Neuron (in vitro differentiated cells): ENCODE measurements around the gene PABPN1.

Experiments
- H2AFZ ChIP-seq: one replicate; pipeline ENCODE4 v1.6.1; 2013; ENCODE audit warnings: low read depth, mild to moderate bottlenecking, inconsistent platforms, low read length, moderate library complexity
- H3K27me3 ChIP-seq: one replicate; pipeline ENCODE4 v1.6.1; 2013; ENCODE audit warnings: low read length; ENCODE audit not compliant: insufficient read depth
- H3K36me3 ChIP-seq: one replicate; pipeline ENCODE4 v1.6.1; 2013; ENCODE audit warnings: low read length; ENCODE audit not compliant: insufficient read depth
- H3K4me1 ChIP-seq: one replicate; pipeline ENCODE4 v1.6.1; 2013; ENCODE audit warnings: low read length; ENCODE audit not compliant: insufficient read depth
- H3K4me3 ChIP-seq: 2 replicates; pipeline ENCODE4 v1.5.1; 2013; ENCODE audit warnings: mild to moderate bottlenecking, low read length, moderate library complexity
- H3K9me3 ChIP-seq: one replicate; pipeline ENCODE4 v1.6.1; 2013; ENCODE audit warnings: low read length

The PABPN1 gene

DNA sequence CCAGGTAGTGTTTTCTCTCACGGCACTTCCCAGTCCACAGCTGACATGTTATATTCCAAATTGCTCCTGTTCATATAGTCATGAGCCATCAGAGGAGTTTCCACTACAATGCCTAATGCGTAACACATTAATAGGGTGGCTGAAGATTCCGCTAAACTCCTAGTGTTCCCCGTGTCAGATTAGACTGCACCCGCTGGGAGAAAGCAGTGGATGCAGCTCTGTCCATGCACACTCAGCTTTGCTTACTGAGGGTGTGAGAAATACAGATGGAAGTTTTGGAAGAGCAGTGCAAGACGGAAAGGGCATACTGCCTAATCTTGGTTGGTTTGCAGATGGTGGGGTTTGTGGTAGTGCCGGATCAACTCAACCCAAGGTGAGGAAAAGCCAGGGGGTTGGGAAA lies 24.2 kb upstream of the PABPN1 start:
- Histone ChIP-seq H3K9me3 (no peaks in the 10 kb centered on the region), H3K27me3 (no peaks in the 10 kb centered on the region), H3K36me3 (peaks cover 9% of the 10 kb centered on the region), H3K4me3 (no peak overlapping the region), H2AFZ (no peak overlapping the region), H3K4me1 (peaks cover 32% of the 10 kb centered on the region)

DNA sequence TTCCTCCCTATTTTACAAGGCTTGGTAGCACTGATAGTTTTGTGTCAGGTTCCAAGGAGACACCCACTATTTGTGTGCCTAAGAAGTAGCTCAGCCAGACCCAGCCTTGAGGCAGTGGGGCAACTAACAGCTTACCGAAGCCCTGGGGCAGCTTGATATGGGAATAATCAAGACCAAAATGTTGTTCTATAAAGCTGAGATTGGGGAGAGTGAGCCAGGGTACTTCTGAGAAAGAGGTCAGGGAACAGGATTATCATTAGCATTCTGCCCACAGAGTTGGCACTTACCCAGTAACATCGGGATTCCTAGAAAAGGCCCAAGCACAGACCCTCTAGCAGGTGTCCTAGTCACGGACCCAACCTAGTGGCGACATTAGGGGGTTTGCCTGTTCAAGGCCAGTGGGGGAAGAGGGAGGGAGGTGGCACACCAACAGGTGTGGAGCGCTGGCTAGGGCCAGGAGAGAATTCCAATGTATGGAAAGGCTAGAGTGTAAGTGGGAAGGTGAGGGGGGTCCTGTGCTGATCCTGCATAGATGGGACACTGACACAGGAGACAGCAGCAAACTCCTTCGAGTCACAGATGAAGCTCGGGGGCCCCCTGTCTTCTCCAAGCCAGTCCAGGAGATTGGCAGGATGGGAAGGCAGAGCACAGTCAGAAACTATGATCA lies 23.5 kb upstream of the PABPN1 start:
- Histone ChIP-seq H3K27me3 (no peaks in the 10 kb centered on the region), H3K36me3 (peaks cover 9% of the 10 kb centered on the region), H3K4me1 (peaks cover 32% of the 10 kb centered on the region), H3K9me3 (no peaks in the 10 kb centered on the region), H2AFZ (no peak overlapping the region), H3K4me3 (no peak overlapping the region)

DNA sequence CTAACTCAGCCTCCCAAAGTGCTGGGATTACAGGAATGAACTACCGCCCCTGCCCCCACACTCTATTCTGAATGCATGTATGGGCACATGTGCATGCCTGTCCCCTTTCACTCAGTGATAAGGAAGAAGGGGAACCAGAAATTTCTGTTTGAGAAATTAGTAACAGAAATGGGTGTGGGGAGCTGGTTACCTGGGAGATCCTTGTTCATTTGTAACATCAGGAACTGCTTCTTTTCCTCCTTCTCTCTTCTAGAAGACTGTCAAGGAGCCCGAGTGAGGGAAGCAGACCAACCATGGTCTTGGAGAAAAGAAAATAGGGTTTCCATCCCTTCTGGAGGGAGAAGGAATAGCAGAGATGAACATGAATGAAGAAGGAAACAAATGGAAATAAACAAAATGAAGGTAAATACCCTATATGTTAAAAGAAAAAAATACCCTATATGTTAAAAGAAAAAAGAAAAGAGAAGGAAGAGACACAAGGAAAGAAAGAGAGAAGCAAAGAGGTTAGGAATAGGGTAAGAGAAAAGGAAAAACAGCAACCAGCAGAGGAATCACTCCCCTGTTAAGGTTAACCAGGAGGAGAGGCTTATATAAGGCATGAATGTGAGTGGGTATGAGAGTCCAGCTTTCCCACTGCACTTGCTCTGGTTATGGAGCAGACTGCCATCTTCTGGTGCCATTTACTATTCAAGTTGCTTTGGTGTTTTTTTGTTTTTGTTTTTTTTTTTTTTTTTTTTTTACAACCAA lies 21.9 kb upstream of the PABPN1 start:
- Histone ChIP-seq H3K4me3 (no peak overlapping the region), H2AFZ (no peak overlapping the region)

DNA sequence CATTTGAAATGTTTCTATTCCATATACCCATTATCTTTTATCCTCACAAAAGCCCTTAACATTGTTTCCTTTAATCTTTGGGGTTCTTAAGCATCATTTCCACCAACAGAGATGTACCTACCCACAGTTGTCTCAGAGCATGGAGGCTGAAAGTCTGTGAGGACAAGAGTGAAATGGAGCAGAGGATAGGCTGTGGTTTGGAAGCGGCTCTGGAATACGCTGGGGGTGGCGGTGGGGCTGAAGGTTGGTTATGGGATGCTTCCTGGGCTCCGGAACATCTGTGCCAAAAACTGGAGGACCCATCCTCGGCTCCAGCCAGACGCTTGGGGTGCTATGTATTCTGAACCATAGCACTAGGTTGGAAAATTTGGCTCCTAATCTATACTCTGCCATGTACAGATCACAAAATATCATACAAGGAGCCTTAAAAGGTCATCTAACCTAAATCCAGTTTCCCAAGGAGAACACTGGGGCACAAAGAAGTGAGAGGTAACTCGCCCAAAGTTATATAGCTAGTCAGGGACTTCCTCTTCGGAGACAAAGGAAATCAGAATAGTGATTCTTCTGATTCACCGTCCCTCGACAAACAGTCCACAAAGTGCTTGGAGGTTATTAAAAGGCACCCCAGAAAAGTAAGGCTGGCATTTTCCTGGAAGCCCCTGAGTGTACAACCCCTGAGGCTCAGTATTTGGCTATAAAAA lies 21.1 kb upstream of the PABPN1 start:
- H2AFZ ChIP-seq, result peak overlapping the region; percentile 27
- peaks cover 9% of the 10 kb centered on the region for H3K36me3 ChIP-seq
- no peaks in the 10 kb centered on the region for H3K9me3 ChIP-seq
- peak overlapping the region; percentile 60 for H3K4me3 ChIP-seq
- H3K4me1 ChIP-seq, result peaks cover 30% of the 10 kb centered on the region
- no peaks in the 10 kb centered on the region for H3K27me3 ChIP-seq

More for the DNA sequence above, 21.9 kb upstream of the PABPN1 start:
- Histone ChIP-seq H3K36me3 (peaks cover 9% of the 10 kb centered on the region), H3K27me3 (no peaks in the 10 kb centered on the region), H3K4me1 (peaks cover 32% of the 10 kb centered on the region), H3K9me3 (no peaks in the 10 kb centered on the region)

DNA sequence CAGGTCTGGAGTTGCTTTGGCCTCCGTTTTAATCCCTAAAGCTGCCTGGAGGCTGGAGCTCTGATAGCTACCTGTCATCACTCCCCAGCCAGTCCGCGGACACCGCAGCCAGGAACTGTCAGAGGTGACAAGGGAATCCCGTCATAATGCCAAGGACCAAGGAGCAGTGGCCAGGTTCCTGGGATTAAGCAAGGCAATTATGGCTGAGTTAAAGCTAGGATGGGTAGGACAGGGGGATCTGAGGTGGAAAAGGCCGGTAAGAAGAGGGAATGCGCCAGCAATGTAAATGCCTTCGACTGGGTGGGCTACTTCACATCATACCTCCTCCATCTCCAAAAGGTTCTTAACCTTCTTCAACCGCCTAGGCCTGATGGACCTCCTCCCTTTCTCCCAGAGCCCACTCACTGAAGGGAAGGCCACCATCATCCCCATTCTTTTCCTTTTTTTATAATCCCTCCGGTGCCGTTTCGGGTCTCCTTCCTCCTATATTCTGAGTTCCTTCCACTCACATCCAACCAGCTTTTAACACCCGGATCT lies 20.5 kb upstream of the PABPN1 start:
- peaks cover 9% of the 10 kb centered on the region for H3K36me3 ChIP-seq
- peak overlapping the region; percentile 27 for H2AFZ ChIP-seq
- H3K9me3 ChIP-seq, result no peaks in the 10 kb centered on the region
- H3K27me3 ChIP-seq, result no peaks in the 10 kb centered on the region
- H3K4me3 ChIP-seq, result peak overlapping the region; percentile 60
- H3K4me1 ChIP-seq, result peaks cover 26% of the 10 kb centered on the region

DNA sequence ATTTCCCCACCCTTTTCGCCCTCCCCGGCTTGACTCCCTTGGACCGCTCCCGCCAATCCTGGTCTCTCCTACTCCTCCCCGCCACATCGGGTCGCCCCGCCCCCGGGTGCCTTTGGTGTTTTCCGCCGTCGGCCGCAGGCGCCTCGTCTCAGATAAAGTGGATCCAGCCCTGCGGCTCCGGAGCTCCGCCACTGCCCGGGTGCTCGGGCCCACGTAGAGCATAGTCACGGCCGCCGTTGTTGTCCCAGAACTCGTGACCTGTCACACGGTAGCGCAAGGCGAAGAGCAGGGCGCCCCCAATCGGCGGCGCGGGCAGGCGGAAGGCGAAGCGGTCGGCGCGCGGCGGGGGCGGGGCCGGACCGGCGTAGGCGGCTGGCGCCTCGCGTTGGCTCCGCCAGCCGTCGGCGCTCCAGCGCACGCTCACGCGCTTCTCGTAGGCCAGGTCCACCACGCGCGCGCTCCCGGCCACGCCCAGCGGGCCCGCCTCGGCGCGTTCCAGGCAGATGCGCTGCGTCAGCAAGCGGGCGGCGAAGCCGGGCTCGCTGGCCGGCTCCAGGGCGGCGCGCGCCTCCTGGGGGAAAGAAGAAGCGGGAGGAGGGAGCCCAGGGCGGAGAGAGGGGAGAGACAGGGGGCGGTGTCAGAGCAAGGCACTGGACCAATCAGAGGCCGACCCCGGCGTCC lies 19.8 kb upstream of the PABPN1 start:
- peaks cover 26% of the 10 kb centered on the region for H3K4me1 ChIP-seq
- no peaks in the 10 kb centered on the region for H3K27me3 ChIP-seq
- no peaks in the 10 kb centered on the region for H3K9me3 ChIP-seq
- peak overlapping the region; percentile 60 for H3K4me3 ChIP-seq
- H2AFZ ChIP-seq, result peak overlapping the region; percentile 84
- H3K36me3 ChIP-seq, result peaks cover 9% of the 10 kb centered on the region

DNA sequence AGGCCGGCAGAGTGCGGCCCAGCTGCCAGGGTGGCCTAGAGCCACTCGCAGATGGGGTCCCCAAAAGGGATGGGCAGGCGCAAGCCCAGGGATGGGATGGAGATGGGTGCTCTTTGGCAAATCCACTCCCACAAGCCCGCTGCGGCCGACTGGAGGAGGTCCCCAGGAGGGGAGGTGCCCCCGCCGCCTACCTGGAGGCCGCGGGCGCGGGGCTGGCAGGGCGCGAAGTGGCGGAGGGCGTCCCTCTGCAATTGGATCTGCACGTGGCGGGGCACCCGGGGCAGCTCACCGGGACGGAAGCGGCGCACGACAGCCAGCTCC lies 19.3 kb upstream of the PABPN1 start:
- Histone ChIP-seq H2AFZ (peak overlapping the region; percentile 84), H3K4me1 (peaks cover 24% of the 10 kb centered on the region), H3K4me3 (peak overlapping the region; percentile 60), H3K36me3 (peaks cover 9% of the 10 kb centered on the region), H3K27me3 (no peaks in the 10 kb centered on the region), H3K9me3 (no peaks in the 10 kb centered on the region)

DNA sequence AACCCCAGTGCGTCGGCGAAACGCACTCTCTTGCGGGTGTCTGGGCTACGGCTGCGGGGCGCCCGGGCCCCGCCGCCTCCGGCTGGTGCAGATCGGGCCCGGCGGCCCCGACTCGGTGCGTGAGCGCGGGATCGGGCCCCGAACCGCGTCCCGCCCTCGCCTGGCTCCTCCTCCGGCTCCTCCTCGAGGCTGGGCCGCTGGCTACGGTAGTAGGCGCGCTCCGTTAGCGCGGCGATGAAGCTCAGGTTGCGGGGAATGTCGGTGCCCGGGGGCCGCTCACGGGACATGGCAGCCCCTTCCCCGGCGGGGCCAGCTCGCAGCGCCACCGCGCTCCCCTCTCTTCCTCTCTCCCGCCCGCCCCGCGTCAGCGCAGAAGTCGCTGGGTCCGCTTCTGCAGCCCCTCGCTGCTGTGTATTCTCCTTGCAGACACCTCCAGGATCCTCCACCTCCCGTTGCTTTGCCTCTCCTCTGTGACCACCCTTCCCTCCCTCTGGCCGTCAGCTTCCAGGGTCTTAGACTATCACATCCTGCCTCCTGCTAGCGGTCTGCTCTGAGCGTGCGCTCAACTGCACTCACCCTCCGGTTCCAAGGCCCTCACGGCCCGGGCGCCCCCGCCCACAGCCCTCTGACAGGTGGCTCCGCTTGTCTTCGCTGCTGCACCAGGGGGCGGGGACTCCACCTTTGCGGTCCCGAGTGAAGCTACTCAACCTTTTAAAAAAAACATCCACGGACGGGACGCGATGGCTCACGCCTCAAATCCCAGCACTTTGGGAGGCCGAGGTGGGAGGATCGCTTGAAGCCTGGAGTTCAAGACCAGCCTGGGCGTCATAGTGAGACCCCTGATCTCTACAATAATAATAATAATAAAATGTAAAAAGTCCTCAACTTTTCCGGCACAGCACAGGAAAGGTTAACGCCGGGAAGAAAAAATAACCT lies 18.7 kb upstream of the PABPN1 start, which contains the start of gene PPP1R3E:
Gene PPP1R3E, minus strand, starts transcription at position 570 of the 936 bp plus-strand sequence. Its CDS starts 283 bp downstream, at position 287.
- Histone ChIP-seq H3K4me1 (peaks cover 30% of the 10 kb centered on the region), H3K27me3 (no peaks in the 10 kb centered on the region), H3K9me3 (no peaks in the 10 kb centered on the region), H3K36me3 (peaks cover 9% of the 10 kb centered on the region), H2AFZ (peak within 1 kb of the TSS; percentile 84), H3K4me3 (peak within 1 kb of the TSS; percentile 60)

DNA sequence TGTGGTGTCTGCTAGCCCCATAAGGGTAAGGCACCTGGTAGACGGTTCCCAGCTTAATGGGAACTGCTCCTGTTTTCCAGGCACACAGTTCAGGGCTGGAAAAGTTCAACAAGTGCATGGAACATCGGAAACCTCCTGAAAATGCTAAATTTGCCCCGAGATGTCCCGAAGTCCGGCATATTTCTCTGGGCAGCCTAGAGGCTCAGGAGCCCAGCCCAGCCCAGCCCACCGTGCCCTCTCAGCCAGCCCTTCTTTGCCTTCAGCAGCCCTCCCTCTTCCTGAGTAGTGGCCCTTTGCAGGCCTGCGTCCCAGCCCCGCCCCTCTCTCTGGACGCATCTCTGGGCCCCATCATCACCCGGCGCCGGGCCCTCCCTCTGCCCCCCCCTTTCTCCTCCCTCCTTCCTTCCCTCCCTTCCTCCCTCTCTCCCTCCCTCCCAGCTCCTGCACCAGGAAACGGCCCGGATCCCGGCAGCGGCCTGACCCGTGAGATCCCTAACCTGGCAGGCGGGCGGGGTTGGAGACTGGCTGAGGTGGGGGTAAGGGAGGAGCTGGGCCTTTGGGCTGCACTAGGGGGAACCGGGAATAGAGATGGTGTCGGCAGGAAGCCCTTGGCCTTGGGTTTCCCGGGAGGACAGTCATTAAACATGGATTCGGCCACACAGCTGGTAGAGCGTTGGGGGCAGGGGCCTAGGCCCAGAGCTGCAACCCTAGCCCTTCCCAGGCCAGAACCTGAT lies 14.7 kb upstream of the PABPN1 start, which contains the start of gene BCL2L2:
Gene BCL2L2, plus strand, starts transcription at position 422 of the 734 bp plus-strand sequence. CDS start 935 bp downstream, outside the sequence.
- Histone ChIP-seq H2AFZ (peak within 1 kb of the TSS; percentile 49), H3K4me3 (peak within 1 kb of the TSS; percentile 85), H3K4me1 (peaks cover 22% of the 10 kb centered on the region), H3K36me3 (peaks cover 36% of the 10 kb centered on the region), H3K27me3 (no peaks in the 10 kb centered on the region), H3K9me3 (no peaks in the 10 kb centered on the region)

DNA sequence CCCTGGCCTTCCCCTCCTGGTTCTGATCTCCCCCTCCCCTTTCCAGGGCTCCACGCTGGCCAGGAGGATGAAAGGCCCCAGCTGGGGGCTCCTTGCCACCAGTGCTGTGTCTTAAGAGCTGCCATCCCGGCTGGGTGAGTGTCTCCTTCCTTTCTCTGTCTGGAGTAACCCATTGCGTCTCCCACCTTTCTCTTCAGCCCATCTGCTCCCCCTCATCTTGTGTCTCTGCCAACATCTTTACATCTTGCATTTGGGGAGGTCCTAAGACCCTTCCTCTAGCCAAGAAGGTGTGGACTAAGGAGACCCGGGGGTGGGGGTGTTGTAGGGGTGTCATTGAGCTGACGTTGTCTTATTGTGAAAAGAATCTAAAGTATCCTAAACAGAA lies 14.1 kb upstream of the PABPN1 start:
- peak overlapping the region; percentile 85 for H3K4me3 ChIP-seq
- no peak overlapping the region for H2AFZ ChIP-seq
- H3K9me3 ChIP-seq, result no peaks in the 10 kb centered on the region
- peaks cover 39% of the 10 kb centered on the region for H3K36me3 ChIP-seq
- H3K27me3 ChIP-seq, result no peaks in the 10 kb centered on the region
- peaks cover 22% of the 10 kb centered on the region for H3K4me1 ChIP-seq
